SK-N-MC (cell line): Measurements from ENCODE around the gene DCLK2.
A peak's percentile ranks its signal among the peaks of the same experiment; 100 is the strongest.

Experiments used
- DNase-seq: peaks from one replicate; pipeline ENCODE4 v3.0.0-alpha.2; 2011; ENCODE audit warnings: low read depth, low spot score
- H3K27ac ChIP-seq: fragments of 200-600 bp; sonication (generic); 2 replicates; pipeline ENCODE4 v1.5.1; 2016; ENCODE audit warnings: mixed run types
- H3K36me3 ChIP-seq: fragments of 200-600 bp; sonication (generic); 2 replicates; pipeline ENCODE4 v1.6.1; 2017; ENCODE audit warnings: antibody characterized with exemption, low read length, mixed read lengths; ENCODE audit not compliant: insufficient read depth
- H3K4me3 ChIP-seq: fragments of 200-600 bp; sonication (generic); 2 replicates; pipeline ENCODE4 v1.5.1; 2016
- H3K9ac ChIP-seq: fragments of 200-600 bp; sonication (generic); 2 replicates; pipeline ENCODE4 v1.8.0; 2017; ENCODE audit warnings: mixed run types, mixed read lengths; ENCODE audit not compliant: insufficient read length
- H3K9me3 ChIP-seq: fragments of 200-600 bp; sonication (generic); 2 replicates; pipeline ENCODE4 v1.6.1; 2017; ENCODE audit warnings: low read depth, mild to moderate bottlenecking, antibody characterized with exemption, low read length, moderate library complexity, mixed read lengths
- EZH2 ChIP-seq: fragments of 200-600 bp; sonication (generic); IDR thresholded peaks from one replicate; pipeline ENCODE4 v1.6.1; 2017; ENCODE audit warnings: antibody characterized with exemption
- FOXP2 ChIP-seq: optimal IDR thresholded peaks from 2 replicates; pipeline ENCODE3; 2011; ENCODE audit warnings: mild to moderate bottlenecking, moderate library complexity; ENCODE audit not compliant: insufficient read depth; ENCODE audit errors: extremely low read length, control extremely low read depth
- POLR2AphosphoS5 ChIP-seq: IDR thresholded peaks from 2 replicates; pipeline ENCODE4 v1.6.1; 2012; ENCODE audit warnings: mild to moderate bottlenecking, low read depth, low read length, borderline replicate concordance

DCLK2 gene

GRCh38 chr4:150117629-150118028 is 39.4 kb downstream of the DCLK2 start:
- no peak overlapping the region for H3K27ac ChIP-seq
- no peaks in the 10 kb centered on the region for H3K9me3 ChIP-seq
- no peak overlapping the region for H3K9ac ChIP-seq
- DNase-seq, result no peak
- H3K36me3 ChIP-seq, result no peaks in the 10 kb centered on the region
- no peak overlapping the region for H3K4me3 ChIP-seq
- TF ChIP-seq FOXP2 (no peak), EZH2 (no peak), POLR2AphosphoS5 (no peak)

- no peak overlapping the region for H3K9ac ChIP-seq
- H3K36me3 ChIP-seq, result no peaks in the 10 kb centered on the region
- DNase-seq, result no peak
- no peak overlapping the region for H3K27ac ChIP-seq
- no peak for TF ChIP-seq POLR2AphosphoS5
- no peak for TF ChIP-seq EZH2
- TF ChIP-seq FOXP2, result no peak
- H3K4me3 ChIP-seq, result no peak overlapping the region
- no peaks in the 10 kb centered on the region for H3K9me3 ChIP-seq
These were observed 41.2 kb downstream of the DCLK2 start for GRCh38 chr4:150119492-150119891.

GRCh38 chr4:150123087-150123486 is 44.8 kb downstream of the DCLK2 start:
- Histone ChIP-seq H3K4me3 (no peak overlapping the region), H3K27ac (no peak overlapping the region)
- TF ChIP-seq EZH2 (no peak), POLR2AphosphoS5 (no peak), FOXP2 (no peak)

GRCh38 chr4:150123796-150124677 is 45.8 kb downstream of the DCLK2 start:
- no peak overlapping the region for H3K9ac ChIP-seq
- no peaks in the 10 kb centered on the region for H3K9me3 ChIP-seq
- DNase-seq, result no peak
- H3K36me3 ChIP-seq, result no peaks in the 10 kb centered on the region
- H3K27ac ChIP-seq, result no peak overlapping the region
- no peak overlapping the region for H3K4me3 ChIP-seq
- no peak for TF ChIP-seq POLR2AphosphoS5
- no peak for TF ChIP-seq EZH2
- TF ChIP-seq FOXP2, result no peak

More at GRCh38 chr4:150123087-150123486, 44.8 kb downstream of the DCLK2 start:
- H3K36me3 ChIP-seq, result no peaks in the 10 kb centered on the region
- H3K9ac ChIP-seq, result no peak overlapping the region
- no peaks in the 10 kb centered on the region for H3K9me3 ChIP-seq
- DNase-seq, result no peak

GRCh38 chr4:150126201-150126863 is 48.1 kb downstream of the DCLK2 start:
- Histone ChIP-seq H3K27ac (peak overlapping the region; percentile 26; the same call in 1 of the 2 replicates), H3K4me3 (peak overlapping the region; percentile 25), H3K9ac (no peak overlapping the region), H3K36me3 (no peaks in the 10 kb centered on the region), H3K9me3 (no peaks in the 10 kb centered on the region)
- TF ChIP-seq FOXP2 (no peak), EZH2 (no peak), POLR2AphosphoS5 (no peak)
- no peak for DNase-seq

- peak overlapping the region; percentile 25 for H3K4me3 ChIP-seq
- DNase-seq, result no peak
- peak overlapping the region; percentile 7; the same call in 1 of the 2 replicates for H3K27ac ChIP-seq
- H3K9me3 ChIP-seq, result no peaks in the 10 kb centered on the region
- no peaks in the 10 kb centered on the region for H3K36me3 ChIP-seq
- TF ChIP-seq POLR2AphosphoS5, result no peak
- TF ChIP-seq EZH2, result no peak
- no peak for TF ChIP-seq FOXP2
- no peak overlapping the region for H3K9ac ChIP-seq
These were observed 48.6 kb downstream of the DCLK2 start for GRCh38 chr4:150126864-150127203.

- TF ChIP-seq FOXP2 (no peak), POLR2AphosphoS5 (no peak), EZH2 (no peak)
- H3K9me3 ChIP-seq, result no peaks in the 10 kb centered on the region
- no peak for DNase-seq
- no peak overlapping the region for H3K4me3 ChIP-seq
- H3K9ac ChIP-seq, result no peak overlapping the region
- no peaks in the 10 kb centered on the region for H3K36me3 ChIP-seq
- no peak overlapping the region for H3K27ac ChIP-seq
These were observed 49.5 kb downstream of the DCLK2 start for GRCh38 chr4:150127757-150128156.

- no peak overlapping the region for H3K9ac ChIP-seq
- no peak for DNase-seq
- no peak overlapping the region for H3K4me3 ChIP-seq
- no peak for TF ChIP-seq FOXP2
- no peak for TF ChIP-seq POLR2AphosphoS5
- no peak for TF ChIP-seq EZH2
- H3K36me3 ChIP-seq, result no peaks in the 10 kb centered on the region
- no peaks in the 10 kb centered on the region for H3K9me3 ChIP-seq
- H3K27ac ChIP-seq, result no peak overlapping the region
These were observed 52.7 kb downstream of the DCLK2 start for GRCh38 chr4:150130933-150131332.
